Thyroid gland (tissue), 4 donors: ENCODE data around the gene KERA. TPM values are rescaled to one million over a fixed set of nuclear protein-coding genes. Genes with fewer than 3 reads are reported as not detected.
"Not testable (repeated sequence)": the region's sequence is repeated elsewhere in the genome, so short reads cannot be mapped to it uniquely, and the experiment has no call there.

Source experiments
- DNase-seq, 2 donors: peaks; one replicate each; pipeline ENCODE4 v3.0.0-alpha.2; 2019
- H3K27ac ChIP-seq, 3 donors: fragments of 200-600 bp; sonication (generic); 1 replicate in 2 of 3; 2 replicates in 1 of 3; pipeline ENCODE4 v1.5.1; 2016 to 2019; ENCODE audit warnings: mild to moderate bottlenecking in 1 of 3, moderate library complexity in 1 of 3
- H3K27me3 ChIP-seq: fragments of 200-600 bp; sonication (generic); one replicate; pipeline ENCODE4 v1.5.1; 2019
- H3K36me3 ChIP-seq, 2 donors: fragments of 200-600 bp; sonication (generic); one replicate each; pipeline ENCODE4 v1.5.1; 2016 to 2019
- H3K4me1 ChIP-seq, 2 donors: fragments of 200-600 bp; sonication (generic); one replicate each; pipeline ENCODE4 v1.5.1; 2017 to 2019
- H3K4me3 ChIP-seq, 3 donors: fragments of 200-600 bp; sonication (generic); replicated peaks in 1 of 3; 1 replicate in 2 of 3; 2 replicates in 1 of 3; pipeline ENCODE4 v1.5.1; 2016; ENCODE audit warnings: mild to moderate bottlenecking in 1 of 3
- H3K9me3 ChIP-seq: fragments of 200-600 bp; sonication (generic); one replicate; pipeline ENCODE4 v1.5.1; 2017
- CTCF ChIP-seq, 6 experiments: fragments of 200-600 bp in 3 of 6; fragments of 450-650 bp in 3 of 6; sonication (generic) in 3 of 6; IDR thresholded peaks; one replicate each; pipeline ENCODE4 v1.5.1; 2016 to 2019; ENCODE audit warnings: antibody characterized with exemption in 6 of 6, mild to moderate bottlenecking in 2 of 6, inconsistent platforms in 1 of 6, moderate library complexity in 1 of 6
- POLR2A ChIP-seq, 2 donors: fragments of 450-650 bp; IDR thresholded peaks; one replicate each; pipeline ENCODE4 v1.6.1; 2017; ENCODE audit warnings: antibody characterized with exemption in 2 of 2, mild to moderate bottlenecking in 2 of 2, moderate library complexity in 1 of 2
- WGBS, 2 donors: methylation state at CpG; one replicate each; pipeline ENCODE4 v1.1.5; 2017; 5-methylcytosine and 5-hydroxymethylcytosine counted together
- intact Hi-C: fragments of 100-400 bp; cut with DNase I; formaldehyde crosslinking; loops from one replicate; pipeline ENCODE4 v1.15.1; 2023
- total RNA-seq, 4 donors: library from RNA; depleted of rRNA; stranded (reverse); fragments of >200 nt; gene quantifications; one replicate each; pipeline ENCODE4 v1.2.3, GENCODE V29; 2016

The KERA gene
- total RNA-seq, 4 donors from 2014 or later: not detected

GRCh38 chr12:91094957-91095356 lies 37.1 kb upstream of the KERA start:
- Histone ChIP-seq H3K4me3 (no peak overlapping the region), H3K4me1 (no peaks in the 10 kb centered on the region), H3K27ac (no peak overlapping the region), H3K27me3 (no peaks in the 10 kb centered on the region), H3K9me3 (no peaks in the 10 kb centered on the region), H3K36me3 (no peaks in the 10 kb centered on the region)
- intact Hi-C loops: no loop called here
- no peak for DNase-seq
- TF ChIP-seq POLR2A (IDR thresholded peaks at IDR 0.05) (no peak), CTCF (IDR thresholded peaks at IDR 0.05) (no peak)
- 85 to 93% methylated on average over 1 of the region's 1 CpG for WGBS, 2 donors

- DNase-seq: no peak
- no peaks in the 10 kb centered on the region for H3K4me1 ChIP-seq
- no peak for TF ChIP-seq CTCF (IDR thresholded peaks at IDR 0.05)
- TF ChIP-seq POLR2A (IDR thresholded peaks at IDR 0.05): no peak
- intact Hi-C loops: no loop called here
- no peaks in the 10 kb centered on the region for H3K36me3 ChIP-seq
- no peak overlapping the region for H3K27ac ChIP-seq
- no peaks in the 10 kb centered on the region for H3K27me3 ChIP-seq
- H3K4me3 ChIP-seq: no peak overlapping the region
- H3K9me3 ChIP-seq: no peaks in the 10 kb centered on the region
These were observed 36.3 kb upstream of the KERA start for GRCh38 chr12:91094032-91094662.

- H3K4me1 ChIP-seq: no peaks in the 10 kb centered on the region
- TF ChIP-seq POLR2A (IDR thresholded peaks at IDR 0.05): no peak
- no peak for TF ChIP-seq CTCF (IDR thresholded peaks at IDR 0.05)
- intact Hi-C loops: no loop called here
- no peaks in the 10 kb centered on the region for H3K9me3 ChIP-seq
- WGBS, 2 donors: 89 to 90% methylated on average over 4 of the region's 4 CpGs
- no peak overlapping the region for H3K27ac ChIP-seq
- no peaks in the 10 kb centered on the region for H3K36me3 ChIP-seq
- H3K4me3 ChIP-seq: no peak overlapping the region
- H3K27me3 ChIP-seq: no peaks in the 10 kb centered on the region
- DNase-seq: no peak
These were observed 35.5 kb upstream of the KERA start for GRCh38 chr12:91093341-91093740.

- TF ChIP-seq POLR2A (IDR thresholded peaks at IDR 0.05) (no peak), CTCF (IDR thresholded peaks at IDR 0.05) (no peak)
- H3K9me3 ChIP-seq: no peaks in the 10 kb centered on the region
- H3K4me1 ChIP-seq: no peaks in the 10 kb centered on the region
- WGBS, 2 donors: 75 to 77% methylated on average over 6 of the region's 6 CpGs
- H3K4me3 ChIP-seq: no peak overlapping the region
- no peaks in the 10 kb centered on the region for H3K36me3 ChIP-seq
- intact Hi-C loops: no loop called here
- no peak for DNase-seq
- no peaks in the 10 kb centered on the region for H3K27me3 ChIP-seq
- H3K27ac ChIP-seq: no peak overlapping the region
These were observed 34.3 kb upstream of the KERA start for GRCh38 chr12:91091916-91092715.

- DNase-seq, H3K4me3 ChIP-seq, H3K36me3 ChIP-seq, H3K27me3 ChIP-seq, H3K27ac ChIP-seq, H3K9me3 ChIP-seq, H3K4me1 ChIP-seq, intact Hi-C loops: not testable (repeated sequence)
- 89 to 92% methylated on average over 2 of the region's 2 CpGs for WGBS, 2 donors
These were observed 32.1 kb upstream of the KERA start for GRCh38 chr12:91089953-91090352.
